GM12878 (cell line): Measurements from ENCODE around the gene PMP22. TPM values are rescaled to one million over a fixed set of nuclear protein-coding genes. Genes with fewer than 3 reads are reported as not detected.

Experiments used
- ATAC-seq: fragments of 200-7000 bp; cut with Tn5 transposase; 3 replicates; pipeline ENCODE4 v1.9.1; 2020; ENCODE audit warnings: mild to moderate bottlenecking, moderate library complexity
- BruUV-seq: library from RNA; stranded (reverse); fragments of 400-500 nt; replicated peaks from 2 replicates; lab custom pipeline; 2021; lab: Mats Ljungman, UMichigan
- CTCF ChIA-PET: fragments of 300-600 bp; sonication (Branson Sonifier 250); formaldehyde crosslinking; extraction: SDS; loops from one replicate; lab custom pipeline; 2021; ENCODE audit warnings: inconsistent platforms; lab: Yijun Ruan, JAX
- POLR2A ChIA-PET: fragments of 350-600 bp; formaldehyde crosslinking; extraction: SDS; loops from one replicate; lab custom pipeline; 2021; ENCODE audit warnings: inconsistent platforms; lab: Charles Lee
- RAD21 ChIA-PET: fragments of 300-600 bp; sonication (Branson Sonifier 250); formaldehyde crosslinking; loops from one replicate; lab custom pipeline; 2023; ENCODE audit warnings: antibody characterized with exemption; ENCODE audit not compliant: unreplicated experiment; lab: Charles Lee
- SMC1A ChIA-PET: fragments of 300-600 bp; sonication (Branson Sonifier 250); formaldehyde crosslinking; loops from one replicate; lab custom pipeline; 2023; ENCODE audit not compliant: unreplicated experiment, uncharacterized antibody; lab: Charles Lee
- DNase-seq: peaks from one replicate; pipeline ENCODE4 v3.0.0-alpha.2; 2011; ENCODE audit warnings: low read depth, low spot score
- FAIRE-seq: peaks from 3 replicates; lab custom pipeline; 2011; peaks lifted over from hg19 to GRCh38; lab: Jason Lieb, UNC
- H2AFZ ChIP-seq: 2 replicates; pipeline ENCODE4 v1.6.0; 2011; ENCODE audit warnings: low read depth, low read length, control low read depth; ENCODE audit not compliant: control insufficient read depth
- H3K27ac ChIP-seq: 2 replicates; pipeline ENCODE4 v1.5.1; 2011; ENCODE audit warnings: control low read depth; ENCODE audit not compliant: control insufficient read depth, insufficient read depth
- H3K27me3 ChIP-seq, 2 experiments: replicated peaks in 1 of 2; 2 replicates each; pipeline versions ENCODE4 v1.6.0 to v1.6.1; 2011; ENCODE audit warnings: low read length in 1 of 2; ENCODE audit not compliant: control insufficient read depth in 2 of 2, insufficient read depth in 2 of 2
- H3K36me3 ChIP-seq, 2 experiments: 2 replicates each; pipeline ENCODE4 v1.5.1; 2011; ENCODE audit warnings: low read length in 1 of 2; ENCODE audit not compliant: control insufficient read depth in 2 of 2, insufficient read depth in 2 of 2
- H3K4me1 ChIP-seq: 2 replicates; pipeline ENCODE4 v1.6.1; 2011; ENCODE audit warnings: mild to moderate bottlenecking, low read length, moderate library complexity, mixed read lengths; ENCODE audit not compliant: control insufficient read depth, insufficient read depth
- H3K4me2 ChIP-seq: 2 replicates; pipeline ENCODE4 v1.6.0; 2011; ENCODE audit warnings: control low read depth; ENCODE audit not compliant: control insufficient read depth, insufficient read depth
- H3K4me3 ChIP-seq: fragments of 200-600 bp; sonication (generic); 2 replicates; pipeline ENCODE4 v1.5.1; 2016
- H3K79me2 ChIP-seq: 2 replicates; pipeline ENCODE4 v1.6.0; 2011; ENCODE audit warnings: low read length; ENCODE audit not compliant: control insufficient read depth, insufficient read depth
- H3K9ac ChIP-seq: 2 replicates; pipeline ENCODE4 v1.8.0; 2011; ENCODE audit warnings: low read length, control low read depth, mixed read lengths; ENCODE audit not compliant: control insufficient read depth, insufficient read depth
- H3K9me3 ChIP-seq: replicated peaks from 3 replicates; pipeline ENCODE4 v1.5.1; 2011; ENCODE audit warnings: mild to moderate bottlenecking, low read length; ENCODE audit not compliant: control insufficient read depth, insufficient read depth
- H4K20me1 ChIP-seq: 2 replicates; pipeline ENCODE4 v1.6.0; 2011; ENCODE audit not compliant: control insufficient read depth, insufficient read depth
- E2F8 ChIP-seq: fragments of 450-650 bp; IDR thresholded peaks from 2 replicates; pipeline ENCODE4 v1.6.1; 2018; ENCODE audit warnings: mild to moderate bottlenecking, low read depth, moderate library complexity; ENCODE audit not compliant: partially characterized antibody
- EED ChIP-seq: sonication (generic); IDR thresholded peaks from 2 replicates; pipeline ENCODE4 v1.6.1; 2016; ENCODE audit warnings: antibody characterized with exemption, low read depth
- EGR1 ChIP-seq, 2 experiments: IDR thresholded peaks; 1 replicate in 1 of 2; 2 replicates in 1 of 2; pipeline ENCODE4 v1.6.1; 2011 to 2012; ENCODE audit warnings: low read depth in 2 of 2, low read length in 2 of 2, borderline replicate concordance in 1 of 2, mild to moderate bottlenecking in 1 of 2, moderate library complexity in 1 of 2
- EP300 ChIP-seq, 2 experiments: fragments of 150-350 bp in 1 of 2; IDR thresholded peaks; 2 replicates each; pipeline ENCODE4 v1.6.1; 2011 to 2012; ENCODE audit warnings: low read depth in 2 of 2, low read length in 2 of 2, borderline replicate concordance in 1 of 2, improper control_type of control experiment in 1 of 2, inconsistent platforms in 1 of 2; ENCODE audit not compliant: control insufficient read depth in 1 of 2
- ESRRA ChIP-seq: IDR thresholded peaks from 2 replicates; pipeline ENCODE4 v1.6.1; 2012; ENCODE audit warnings: mild to moderate bottlenecking, low read length, improper control_type of control experiment
- GABPA ChIP-seq: IDR thresholded peaks from 2 replicates; pipeline ENCODE4 v1.6.1; 2014; ENCODE audit warnings: antibody characterized with exemption, low read depth, mild to moderate bottlenecking, inconsistent platforms
- NFYB ChIP-seq: IDR thresholded peaks from 2 replicates; pipeline ENCODE4 v1.6.1; 2011; ENCODE audit warnings: low read depth, mild to moderate bottlenecking, low read length, improper control_type of control experiment, moderate library complexity; ENCODE audit not compliant: insufficient read depth
- POLR2A ChIP-seq: IDR thresholded peaks from 2 replicates; pipeline ENCODE4 v1.6.1; 2011; ENCODE audit warnings: low read depth, mild to moderate bottlenecking, low read length
- POLR2AphosphoS2 ChIP-seq: IDR thresholded peaks from 2 replicates; pipeline ENCODE4 v1.6.1; 2011; ENCODE audit warnings: low read depth, mild to moderate bottlenecking, low read length, improper control_type of control experiment, moderate library complexity
- SIN3A ChIP-seq: IDR thresholded peaks from 2 replicates; pipeline ENCODE4 v1.6.1; 2012; ENCODE audit warnings: low read depth, low read length, improper control_type of control experiment
- SKIL ChIP-seq: fragments of 450-650 bp; IDR thresholded peaks from 2 replicates; pipeline ENCODE4 v1.6.1; 2017; ENCODE audit warnings: mild to moderate bottlenecking, low read depth, inconsistent platforms; ENCODE audit not compliant: poor library complexity, severe bottlenecking
- TARDBP ChIP-seq: IDR thresholded peaks from 2 replicates; pipeline ENCODE4 v1.6.1; 2016; ENCODE audit warnings: borderline replicate concordance
- ZBTB4 ChIP-seq: fragments of 450-650 bp; formaldehyde crosslinking; IDR thresholded peaks from 2 replicates; pipeline ENCODE4 v1.4.0; 2022; ENCODE audit warnings: mild to moderate bottlenecking, moderate library complexity
- ZNF207 ChIP-seq: fragments of 450-650 bp; IDR thresholded peaks from 2 replicates; pipeline ENCODE4 v1.6.1; 2014; ENCODE audit warnings: antibody characterized with exemption, mild to moderate bottlenecking, borderline replicate concordance
- ZZZ3 ChIP-seq: IDR thresholded peaks from 2 replicates; pipeline ENCODE4 v1.6.1; 2011; ENCODE audit warnings: low read depth; ENCODE audit not compliant: control insufficient read depth, insufficient read length
- WGBS: methylation state at CpG from one replicate; pipeline ENCODE4 v1.1.6; 2016; ENCODE audit warnings: low lambda C conversion rate; ENCODE audit not compliant: insufficient replicate concordance, insufficient coverage; ENCODE audit errors: missing lambda C conversion rate; 5-methylcytosine and 5-hydroxymethylcytosine counted together
- in situ Hi-C: fragments of 300-500 bp; cut with MboI; formaldehyde crosslinking; loops from 9 replicates; pipeline ENCODE4 v1.14.3; 2018; ENCODE audit warnings: mixed read lengths
- intact Hi-C: fragments of 100-400 bp; cut with micrococcal nuclease; formaldehyde crosslinking; loops from one replicate; pipeline ENCODE4 v1.14.2; 2022; ENCODE audit not compliant: unreplicated experiment
- polyA plus RNA-seq, 11 experiments: library from polyadenylated mRNA; depleted of rRNA in 4 of 11; unstranded in 6 of 11; stranded (reverse) in 5 of 11; fragments of >200 nt; fragmentation: Nextera tagmentation in 4 of 11; fragmentation: Illumina TruSeq in 1 of 11; extraction: Ambion mirVana in 4 of 11; extraction: Trizol in 1 of 11; gene quantifications; 1 replicate in 1 of 11; 2 replicates in 10 of 11; pipeline versions ENCODE4 v1.2.1 to v1.2.3, GENCODE V29; 2011 to 2016; ENCODE audit warnings: inconsistent platforms in 2 of 11, missing spikeins in 2 of 11, low read depth in 1 of 11
- total RNA-seq, 4 experiments: library from RNA; depleted of rRNA in 3 of 4; stranded (reverse); fragments of >200 nt in 3 of 4; fragmentation: Illumina TruSeq in 1 of 4; extraction: Trizol in 1 of 4; gene quantifications; 2 replicates each; pipeline versions ENCODE4 v1.2.1 to v1.2.3, GENCODE V29; 2013 to 2021
- TF ChIP-seq, protein P1 (sequence below): IDR thresholded peaks from 2 replicates; pipeline ENCODE4 v1.6.1; 2012; ENCODE audit warnings: low read depth, low read length, improper control_type of control experiment

The PMP22 gene
- total and polyA plus RNA-seq, 10 of the 15 experiments (the other 5 are each of a cell fraction or from before 2014, with no cell fraction given), result 0.59 TPM; not detected in 9

GRCh38 chr17:15232517-15232915, 32.6 kb downstream of the PMP22 start:
- BruUV-seq, result no TSS peak
- POLR2A ChIA-PET, result no interaction called here

More at GRCh38 chr17:15232517-15232915, 32.6 kb downstream of the PMP22 start:
- ATAC-seq (no peak), DNase-seq (no peak), FAIRE-seq (no peak)
- TF ChIP-seq POLR2A (no peak), TARDBP (no peak), SIN3A (no peak), EED (no peak), SKIL (no peak), E2F8 (no peak), EP300 (IDR thresholded peaks at IDR 0.05; ENCODE audit: borderline replicate concordance in 1 of 2, control insufficient read depth in 1 of 2, low read depth in 2 of 2, low read length in 2 of 2) (no peak), GABPA (no peak), ZNF207 (no peak), NFYB (no peak), ZZZ3 (no peak), ZBTB4 (CRISPR knock-in tag) (no peak), EGR1 (IDR thresholded peaks at IDR 0.05; ENCODE audit: borderline replicate concordance in 1 of 2, low read depth in 2 of 2, low read length in 2 of 2) (no peak), ESRRA (no peak), POLR2AphosphoS2 (no peak)
- TF ChIP-seq, protein P1, sequence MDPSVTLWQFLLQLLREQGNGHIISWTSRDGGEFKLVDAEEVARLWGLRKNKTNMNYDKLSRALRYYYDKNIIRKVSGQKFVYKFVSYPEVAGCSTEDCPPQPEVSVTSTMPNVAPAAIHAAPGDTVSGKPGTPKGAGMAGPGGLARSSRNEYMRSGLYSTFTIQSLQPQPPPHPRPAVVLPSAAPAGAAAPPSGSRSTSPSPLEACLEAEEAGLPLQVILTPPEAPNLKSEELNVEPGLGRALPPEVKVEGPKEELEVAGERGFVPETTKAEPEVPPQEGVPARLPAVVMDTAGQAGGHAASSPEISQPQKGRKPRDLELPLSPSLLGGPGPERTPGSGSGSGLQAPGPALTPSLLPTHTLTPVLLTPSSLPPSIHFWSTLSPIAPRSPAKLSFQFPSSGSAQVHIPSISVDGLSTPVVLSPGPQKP, result no peak
- ChIA-PET CTCF (no interaction called here), SMC1A (no interaction called here), RAD21 (no interaction called here)
- Histone ChIP-seq H3K4me3 (no peak overlapping the region), H2AFZ (no peak overlapping the region), H3K9ac (no peak overlapping the region), H4K20me1 (no peaks in the 10 kb centered on the region), H3K9me3 (no peaks in the 10 kb centered on the region), H3K4me2 (no peak overlapping the region), H3K4me1 (no peaks in the 10 kb centered on the region), H3K36me3 (no peaks in the 10 kb centered on the region), H3K27me3 (no peaks in the 10 kb centered on the region), H3K79me2 (no peaks in the 10 kb centered on the region), H3K27ac (no peak overlapping the region)
- 6% methylated on average over 3 of the region's 3 CpGs for WGBS
- in situ Hi-C loops, result no loop called here
- intact Hi-C loops, result no loop called here
